Measurements from ENCODE around the gene HELZ. TPM values are rescaled to one million over a fixed set of nuclear protein-coding genes. Genes with fewer than 3 reads are reported as not detected.
A peak's percentile ranks its signal among the peaks of the same experiment; 100 is the strongest.

The HELZ gene
- polyA plus RNA-seq, 1 of the 3 experiments (the other 2 are of a cell fraction) = 4.3 TPM

GRCh38 chr17:67092291-67092690 lies 152.7 kb downstream of the HELZ start:
- POLR2A ChIA-PET = no interaction called here
- Histone ChIP-seq H3K36me3 (replicated peaks in 1 of 2; ENCODE audit: control insufficient read depth in 1 of 2, insufficient read depth in 2 of 2, low read length in 1 of 2) (peaks cover 6 to 31% of the 10 kb centered on the region in 2 experiments), H3K9me2 (no peaks in the 10 kb centered on the region), H4K20me1 (ENCODE audit: insufficient read depth) (no peaks in the 10 kb centered on the region), H3K79me2 (ENCODE audit: insufficient read depth) (peaks cover 12% of the 10 kb centered on the region; the same call in 1 of the 2 replicates), H3K4me1 (ENCODE audit: control insufficient read depth in 1 of 2, insufficient read depth in 2 of 2, low read depth in 1 of 2, low read length in 1 of 2) (peaks cover 0 to 17% of the 10 kb centered on the region in 2 experiments; a peak in 2 of 4 replicates), H3K27me3 (ENCODE audit: insufficient read depth) (no peaks in the 10 kb centered on the region), H3K27ac (ENCODE audit: low read depth in 2 of 2, low read length in 1 of 2) (peak overlapping the region in 1 of 2 experiments; percentile 0; a peak in 1 of 4 replicates), H3K9me3 (no peaks in the 10 kb centered on the region), H3F3A (replicated peaks; ENCODE audit: insufficient read depth) (no peaks in the 10 kb centered on the region), H2AFZ (ENCODE audit: low read depth) (no peak overlapping the region), H3K4me3 (ENCODE audit: low read depth in 2 of 2, low read length in 1 of 2) (no peak overlapping the region), H3K4me2 (no peak overlapping the region), H3K9ac (no peak overlapping the region)
- no peak for TF ChIP-seq JUND (IDR thresholded peaks at IDR 0.05)
- TF ChIP-seq POLR2AphosphoS5 (IDR thresholded peaks at IDR 0.05; ENCODE audit: low read depth, low read length) = no peak
- no peak for TF ChIP-seq NRF1 (IDR thresholded peaks at IDR 0.05; ENCODE audit: low read depth, low read length)
- no peak for TF ChIP-seq RFX5 (IDR thresholded peaks at IDR 0.05; ENCODE audit: low read length)
- no peak for TF ChIP-seq ZBTB33 (IDR thresholded peaks at IDR 0.05; ENCODE audit: borderline replicate concordance, low read depth)
- TF ChIP-seq CTCF (IDR thresholded peaks at IDR 0.05) = no peak
- no peak for TF ChIP-seq MEF2A (IDR thresholded peaks at IDR 0.05; ENCODE audit: borderline replicate concordance, low read depth)
- TF ChIP-seq REST (IDR thresholded peaks at IDR 0.05; ENCODE audit: low read depth, low read length) = no peak
- TF ChIP-seq SMC3 (IDR thresholded peaks at IDR 0.05; ENCODE audit: low read depth, low read length) = no peak
- TF ChIP-seq PBX3 (IDR thresholded peaks at IDR 0.05) = no peak
- TF ChIP-seq TAF1 (IDR thresholded peaks at IDR 0.05; ENCODE audit: borderline replicate concordance, low read depth, low read length) = no peak
- TF ChIP-seq TCF12 (IDR thresholded peaks at IDR 0.05) = no peak
- no peak for TF ChIP-seq YY1 (IDR thresholded peaks at IDR 0.05; ENCODE audit: low read depth)
- no peak for TF ChIP-seq IRF3 (IDR thresholded peaks at IDR 0.05; ENCODE audit: low read depth, low read length)
- TF ChIP-seq FOXM1 (IDR thresholded peaks at IDR 0.05; ENCODE audit: low read depth) = no peak
- no peak for TF ChIP-seq SIN3A (IDR thresholded peaks at IDR 0.05; ENCODE audit: borderline replicate concordance, low read depth, low read length)
- TF ChIP-seq EZH2phosphoT487 (IDR thresholded peaks at IDR 0.05; ENCODE audit: borderline replicate concordance, low read depth) = no peak
- CTCF ChIA-PET = interaction anchor here (0.9 to 1.8 kb wide), 3 partner anchors 11 to 66 kb away, joined by 3 to 8 read pairs (median 3); no protein-coding TSS in a partner anchor
- no peak for DNase-seq
- WGBS (ENCODE audit: low lambda C conversion rate) = 84% methylated on average over 5 of the region's 5 CpGs
